Astrocyte (in vitro differentiated cells and primary cell): ENCODE data around the gene A3GALT2. TPM values are rescaled to one million over a fixed set of nuclear protein-coding genes. Genes with fewer than 3 reads are reported as not detected.

Experiments used
- DNase-seq: peaks from one replicate; pipeline ENCODE4 v3.0.0-alpha.2; 2010; ENCODE audit warnings: low read depth
- FAIRE-seq: peaks from 2 replicates; lab custom pipeline; 2011; peaks lifted over from hg19 to GRCh38; lab: Jason Lieb, UNC
- H2AFZ ChIP-seq: 2 replicates; pipeline ENCODE4 v1.6.0; 2012; ENCODE audit warnings: low read depth, low read length, inconsistent platforms
- H3K27ac ChIP-seq: 2 replicates; pipeline ENCODE4 v1.5.1; 2011; ENCODE audit warnings: low read depth, low read length, inconsistent platforms
- H3K27me3 ChIP-seq: 2 replicates; pipeline ENCODE4 v1.6.0; 2011; ENCODE audit warnings: low read length, inconsistent platforms; ENCODE audit not compliant: insufficient read depth
- H3K36me3 ChIP-seq: 2 replicates; pipeline ENCODE4 v1.5.1; 2011; ENCODE audit warnings: low read length, inconsistent platforms; ENCODE audit not compliant: insufficient read depth
- H3K4me1 ChIP-seq: 2 replicates; pipeline ENCODE4 v1.5.1; 2011; ENCODE audit warnings: low read length, inconsistent platforms; ENCODE audit not compliant: insufficient read depth
- H3K4me2 ChIP-seq: 2 replicates; pipeline ENCODE4 v1.6.0; 2012; ENCODE audit warnings: low read length, inconsistent platforms
- H3K4me3 ChIP-seq: 2 replicates; pipeline ENCODE4 v1.5.1; 2011; ENCODE audit warnings: low read depth, mild to moderate bottlenecking, low read length, inconsistent platforms; ENCODE audit not compliant: insufficient read depth
- H3K79me2 ChIP-seq: 2 replicates; pipeline ENCODE4 v1.6.0; 2012; ENCODE audit warnings: mild to moderate bottlenecking, low read length, inconsistent platforms; ENCODE audit not compliant: insufficient read depth
- H3K9ac ChIP-seq: 2 replicates; pipeline ENCODE4 v1.6.0; 2012; ENCODE audit warnings: mild to moderate bottlenecking, low read length, inconsistent platforms
- H3K9me3 ChIP-seq: 2 replicates; pipeline ENCODE4 v1.5.1; 2012; ENCODE audit warnings: low read depth, mild to moderate bottlenecking, low read length, inconsistent platforms; ENCODE audit not compliant: insufficient read depth
- H4K20me1 ChIP-seq: 2 replicates; pipeline ENCODE4 v1.6.0; 2012; ENCODE audit warnings: low read length, inconsistent platforms; ENCODE audit not compliant: insufficient read depth
- H3K27ac Mint-ChIP-seq: one replicate; pipeline ENCODE4 v1.8.0; 2021; ENCODE audit warnings: mild to moderate bottlenecking, mixed read lengths; ENCODE audit not compliant: unreplicated experiment
- H3K27me3 Mint-ChIP-seq: one replicate; pipeline ENCODE4 v1.8.0; 2021; ENCODE audit warnings: low read depth, mixed read lengths; ENCODE audit not compliant: unreplicated experiment
- H3K36me3 Mint-ChIP-seq: one replicate; pipeline ENCODE4 v1.8.0; 2021; ENCODE audit warnings: low read depth, mixed read lengths; ENCODE audit not compliant: unreplicated experiment
- H3K4me1 Mint-ChIP-seq: one replicate; pipeline ENCODE4 v1.8.0; 2021; ENCODE audit warnings: low read depth, mixed read lengths; ENCODE audit not compliant: unreplicated experiment
- H3K4me3 Mint-ChIP-seq: one replicate; pipeline ENCODE4 v1.8.0; 2021; ENCODE audit warnings: mild to moderate bottlenecking, moderate library complexity, mixed read lengths; ENCODE audit not compliant: unreplicated experiment
- H3K9me3 Mint-ChIP-seq: one replicate; pipeline ENCODE4 v1.8.0; 2021; ENCODE audit warnings: mild to moderate bottlenecking, mixed read lengths; ENCODE audit not compliant: unreplicated experiment
- EZH2 ChIP-seq: IDR thresholded peaks from 2 replicates; pipeline ENCODE4 v1.6.1; 2012; ENCODE audit warnings: mild to moderate bottlenecking, low read length, inconsistent platforms; ENCODE audit not compliant: insufficient read depth
- total RNA-seq: library from RNA; stranded (reverse); gene quantifications from 2 replicates; pipeline ENCODE4 v1.2.1, GENCODE V29; 2021
- TF ChIP-seq, protein P1 (sequence below): IDR thresholded peaks from 2 replicates; pipeline ENCODE4 v1.5.1; 2011; ENCODE audit warnings: low read depth, mild to moderate bottlenecking, inconsistent platforms, low read length, moderate library complexity; ENCODE audit not compliant: insufficient read depth

Gene A3GALT2
- total RNA-seq, 1 donor from 2014 or later, result not detected

DNA sequence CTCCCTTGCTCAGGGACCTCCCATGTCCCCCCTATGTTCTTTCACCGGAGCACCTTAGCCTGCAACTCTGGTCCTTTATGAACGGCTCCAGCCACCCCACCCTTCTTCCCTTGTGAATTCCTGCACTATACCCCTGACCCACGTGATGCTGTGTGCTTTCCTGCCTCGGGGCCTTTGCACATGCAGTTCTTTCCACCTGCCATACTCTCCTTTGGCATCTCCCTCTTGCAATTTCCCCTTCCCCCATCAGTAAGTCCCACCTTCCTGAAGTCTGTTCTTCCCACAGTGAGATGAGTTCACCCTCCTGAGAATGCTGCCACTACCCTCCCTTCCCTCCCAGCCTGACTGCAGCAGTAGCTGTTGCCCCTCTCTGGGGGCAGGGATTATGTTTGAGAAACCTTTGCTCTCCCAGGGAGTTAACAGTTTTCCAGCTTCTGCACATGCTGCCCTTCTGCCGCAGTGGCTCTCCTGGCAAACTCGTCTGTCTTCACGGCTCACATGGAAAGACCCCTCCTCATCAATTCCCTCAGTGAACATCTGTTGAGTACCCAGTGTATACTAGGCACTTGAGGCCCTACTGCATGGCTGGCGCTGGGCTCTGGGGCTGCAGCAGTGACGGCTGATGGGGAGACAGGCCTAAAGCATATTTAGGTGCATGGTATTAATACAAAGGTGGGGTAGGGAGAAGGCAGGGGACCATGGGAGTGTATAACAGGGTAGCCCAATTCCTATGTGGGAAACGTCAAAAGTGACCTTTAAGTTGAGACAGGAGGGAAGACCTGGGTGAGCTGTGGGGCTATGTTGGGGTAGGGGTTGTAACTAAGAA is 54.9 kb downstream of the A3GALT2 start:
- Histone ChIP-seq H3K79me2 (peaks cover 82% of the 10 kb centered on the region), H3K9ac (no peak overlapping the region), H3K27ac (no peak overlapping the region), H3K4me3 (no peak overlapping the region), H3K36me3 (no peaks in the 10 kb centered on the region), H3K4me1 (no peaks in the 10 kb centered on the region), H2AFZ (no peak overlapping the region), H3K9me3 (no peaks in the 10 kb centered on the region), H3K27me3 (no peaks in the 10 kb centered on the region), H4K20me1 (peaks cover 93% of the 10 kb centered on the region), H3K4me2 (no peak overlapping the region)
- Mint-ChIP-seq H3K27ac (peak overlapping the region; percentile 10), H3K9me3 (no peaks in the 10 kb centered on the region), H3K36me3 (peaks cover 11% of the 10 kb centered on the region), H3K4me1 (peaks cover 33% of the 10 kb centered on the region), H3K4me3 (no peak overlapping the region), H3K27me3 (no peaks in the 10 kb centered on the region)
- FAIRE-seq (no peak), DNase-seq (no peak)
- no peak for TF ChIP-seq EZH2
- TF ChIP-seq, protein P1, sequence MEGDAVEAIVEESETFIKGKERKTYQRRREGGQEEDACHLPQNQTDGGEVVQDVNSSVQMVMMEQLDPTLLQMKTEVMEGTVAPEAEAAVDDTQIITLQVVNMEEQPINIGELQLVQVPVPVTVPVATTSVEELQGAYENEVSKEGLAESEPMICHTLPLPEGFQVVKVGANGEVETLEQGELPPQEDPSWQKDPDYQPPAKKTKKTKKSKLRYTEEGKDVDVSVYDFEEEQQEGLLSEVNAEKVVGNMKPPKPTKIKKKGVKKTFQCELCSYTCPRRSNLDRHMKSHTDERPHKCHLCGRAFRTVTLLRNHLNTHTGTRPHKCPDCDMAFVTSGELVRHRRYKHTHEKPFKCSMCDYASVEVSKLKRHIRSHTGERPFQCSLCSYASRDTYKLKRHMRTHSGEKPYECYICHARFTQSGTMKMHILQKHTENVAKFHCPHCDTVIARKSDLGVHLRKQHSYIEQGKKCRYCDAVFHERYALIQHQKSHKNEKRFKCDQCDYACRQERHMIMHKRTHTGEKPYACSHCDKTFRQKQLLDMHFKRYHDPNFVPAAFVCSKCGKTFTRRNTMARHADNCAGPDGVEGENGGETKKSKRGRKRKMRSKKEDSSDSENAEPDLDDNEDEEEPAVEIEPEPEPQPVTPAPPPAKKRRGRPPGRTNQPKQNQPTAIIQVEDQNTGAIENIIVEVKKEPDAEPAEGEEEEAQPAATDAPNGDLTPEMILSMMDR, result no peak

DNA sequence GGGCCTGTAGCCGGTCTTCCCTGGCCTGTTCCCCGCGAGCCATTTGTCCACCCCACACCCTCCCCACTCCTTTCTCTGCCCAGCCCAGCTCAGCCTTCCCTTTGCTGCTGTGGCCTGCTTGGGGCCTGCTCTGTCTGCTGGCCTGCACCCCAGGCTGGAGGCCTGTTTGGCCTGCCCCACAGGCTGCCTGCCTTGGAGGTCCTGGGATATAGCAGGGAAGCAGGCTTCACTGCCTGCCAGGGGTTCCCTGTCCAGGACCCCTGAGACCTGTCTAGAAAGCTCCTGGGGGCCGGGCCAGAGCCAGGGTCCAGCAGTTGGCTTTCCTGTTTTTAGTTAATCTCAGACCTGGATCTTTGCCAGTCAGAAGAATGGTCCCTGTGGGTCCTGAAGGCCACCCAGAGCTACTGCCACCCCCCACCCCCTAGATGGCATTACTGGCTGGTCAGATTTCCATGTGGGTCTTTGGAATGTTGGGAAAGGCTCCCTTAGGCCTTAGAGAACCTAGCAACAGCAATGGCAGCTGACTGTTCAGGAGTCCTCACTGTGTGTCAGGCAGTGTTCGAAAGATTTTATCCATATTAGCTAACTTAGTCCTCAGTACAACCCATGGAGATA is 56.9 kb downstream of the A3GALT2 start:
- Mint-ChIP-seq H3K36me3 (peaks cover 8% of the 10 kb centered on the region), H3K27ac (no peak overlapping the region), H3K4me3 (no peak overlapping the region), H3K4me1 (peaks cover 41% of the 10 kb centered on the region), H3K27me3 (no peaks in the 10 kb centered on the region), H3K9me3 (no peaks in the 10 kb centered on the region)
- Histone ChIP-seq H4K20me1 (peaks cover 95% of the 10 kb centered on the region), H3K4me1 (no peaks in the 10 kb centered on the region), H2AFZ (no peak overlapping the region), H3K79me2 (peaks cover 85% of the 10 kb centered on the region), H3K27me3 (no peaks in the 10 kb centered on the region), H3K9me3 (no peaks in the 10 kb centered on the region), H3K27ac (no peak overlapping the region), H3K4me2 (no peak overlapping the region), H3K4me3 (no peak overlapping the region), H3K36me3 (peaks cover 3% of the 10 kb centered on the region), H3K9ac (no peak overlapping the region)
- DNase-seq (no peak), FAIRE-seq (no peak)
- TF ChIP-seq EZH2, result no peak
- TF ChIP-seq, protein P1, result no peak
